ENCODE results near the gene PDGFB.

DNA sequence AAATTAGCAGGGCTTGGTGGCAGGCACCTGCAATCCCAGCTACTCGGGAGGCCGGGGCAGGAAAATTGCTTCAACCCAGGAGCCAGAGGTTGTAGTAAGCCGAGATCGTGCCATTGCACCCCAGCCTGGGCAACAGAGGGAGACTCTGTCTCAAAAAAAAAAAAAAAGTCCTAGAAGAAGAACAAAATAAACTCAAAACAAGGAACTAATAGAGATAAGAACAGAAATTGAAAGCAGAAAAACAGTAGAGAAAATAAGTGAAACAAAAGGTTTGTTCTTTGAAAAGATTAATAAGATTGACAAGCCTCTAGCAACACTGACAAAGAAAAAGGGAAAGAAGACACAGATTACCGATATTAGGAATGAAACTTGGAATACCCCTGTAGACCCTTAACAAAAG lies 47.2 kb downstream of the PDGFB start:
- TF ChIP-seq, protein P1, sequence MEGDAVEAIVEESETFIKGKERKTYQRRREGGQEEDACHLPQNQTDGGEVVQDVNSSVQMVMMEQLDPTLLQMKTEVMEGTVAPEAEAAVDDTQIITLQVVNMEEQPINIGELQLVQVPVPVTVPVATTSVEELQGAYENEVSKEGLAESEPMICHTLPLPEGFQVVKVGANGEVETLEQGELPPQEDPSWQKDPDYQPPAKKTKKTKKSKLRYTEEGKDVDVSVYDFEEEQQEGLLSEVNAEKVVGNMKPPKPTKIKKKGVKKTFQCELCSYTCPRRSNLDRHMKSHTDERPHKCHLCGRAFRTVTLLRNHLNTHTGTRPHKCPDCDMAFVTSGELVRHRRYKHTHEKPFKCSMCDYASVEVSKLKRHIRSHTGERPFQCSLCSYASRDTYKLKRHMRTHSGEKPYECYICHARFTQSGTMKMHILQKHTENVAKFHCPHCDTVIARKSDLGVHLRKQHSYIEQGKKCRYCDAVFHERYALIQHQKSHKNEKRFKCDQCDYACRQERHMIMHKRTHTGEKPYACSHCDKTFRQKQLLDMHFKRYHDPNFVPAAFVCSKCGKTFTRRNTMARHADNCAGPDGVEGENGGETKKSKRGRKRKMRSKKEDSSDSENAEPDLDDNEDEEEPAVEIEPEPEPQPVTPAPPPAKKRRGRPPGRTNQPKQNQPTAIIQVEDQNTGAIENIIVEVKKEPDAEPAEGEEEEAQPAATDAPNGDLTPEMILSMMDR (IDR thresholded peaks at IDR 0.05; ENCODE audit: low read length) = no peak
- TF ChIP-seq EZH2 (IDR thresholded peaks at IDR 0.05; ENCODE audit: borderline replicate concordance, low read length) = no peak
